ENCODE results near the gene CFAP251.

- TF ChIP-seq, protein P1, sequence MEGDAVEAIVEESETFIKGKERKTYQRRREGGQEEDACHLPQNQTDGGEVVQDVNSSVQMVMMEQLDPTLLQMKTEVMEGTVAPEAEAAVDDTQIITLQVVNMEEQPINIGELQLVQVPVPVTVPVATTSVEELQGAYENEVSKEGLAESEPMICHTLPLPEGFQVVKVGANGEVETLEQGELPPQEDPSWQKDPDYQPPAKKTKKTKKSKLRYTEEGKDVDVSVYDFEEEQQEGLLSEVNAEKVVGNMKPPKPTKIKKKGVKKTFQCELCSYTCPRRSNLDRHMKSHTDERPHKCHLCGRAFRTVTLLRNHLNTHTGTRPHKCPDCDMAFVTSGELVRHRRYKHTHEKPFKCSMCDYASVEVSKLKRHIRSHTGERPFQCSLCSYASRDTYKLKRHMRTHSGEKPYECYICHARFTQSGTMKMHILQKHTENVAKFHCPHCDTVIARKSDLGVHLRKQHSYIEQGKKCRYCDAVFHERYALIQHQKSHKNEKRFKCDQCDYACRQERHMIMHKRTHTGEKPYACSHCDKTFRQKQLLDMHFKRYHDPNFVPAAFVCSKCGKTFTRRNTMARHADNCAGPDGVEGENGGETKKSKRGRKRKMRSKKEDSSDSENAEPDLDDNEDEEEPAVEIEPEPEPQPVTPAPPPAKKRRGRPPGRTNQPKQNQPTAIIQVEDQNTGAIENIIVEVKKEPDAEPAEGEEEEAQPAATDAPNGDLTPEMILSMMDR (optimal IDR thresholded peaks at IDR 0.05 in 1 of 3, IDR thresholded peaks at IDR 0.05 in 1 of 3, conservative IDR thresholded peaks at IDR 0.05 in 1 of 3; ENCODE audit: extremely low read depth in 1 of 3, insufficient read depth in 2 of 3, low read length in 3 of 3): no peak
- no peak for TF ChIP-seq EZH2 (IDR thresholded peaks at IDR 0.05; ENCODE audit: low read length)
Measured at GRCh38 chr12:121898287-121898686, 20.1 kb upstream of the CFAP251 start.
